SU-DHL-6 (cell line): ENCODE results near the gene ITGAE.
"Not testable (repeated sequence)": the region's sequence is repeated elsewhere in the genome, so short reads cannot be mapped to it uniquely, and the experiment has no call there.

Experiments used
- H2AFZ ChIP-seq: fragments of 200-600 bp; sonication (generic); 2 replicates; pipeline ENCODE4 v1.6.1; 2014; ENCODE audit warnings: low read depth, mild to moderate bottlenecking, moderate library complexity, mixed read lengths, antibody characterized with exemption, low read length; ENCODE audit not compliant: severe bottlenecking
- H3F3A ChIP-seq: fragments of 200-600 bp; shearing (Covaris generic); 2 replicates; pipeline ENCODE4 v1.6.0; 2016; ENCODE audit warnings: antibody characterized with exemption, mild to moderate bottlenecking; ENCODE audit not compliant: insufficient read depth
- H3K27ac ChIP-seq: fragments of 200-600 bp; sonication (generic); 2 replicates; pipeline ENCODE4 v1.5.1; 2016; ENCODE audit warnings: low read depth, mild to moderate bottlenecking, low read length, moderate library complexity, mixed read lengths
- H3K27me3 ChIP-seq: fragments of 200-600 bp; sonication (generic), shearing (Covaris generic); 2 replicates; pipeline ENCODE4 v1.6.0; 2014; ENCODE audit warnings: mild to moderate bottlenecking, low read length
- H3K36me3 ChIP-seq: fragments of 200-600 bp; sonication (generic); 2 replicates; pipeline ENCODE4 v1.6.1; 2014; ENCODE audit warnings: mild to moderate bottlenecking, low read length, mixed read lengths
- H3K4me2 ChIP-seq: fragments of 300-600, 200-600 bp; shearing (Covaris generic), sonication (generic); 2 replicates; pipeline ENCODE4 v1.6.0; 2014; ENCODE audit warnings: low read length, low read depth, mild to moderate bottlenecking; ENCODE audit not compliant: poor library complexity, severe bottlenecking
- H3K4me3 ChIP-seq: fragments of 200-600 bp; sonication (generic); 2 replicates; pipeline ENCODE4 v1.5.1; 2014; ENCODE audit warnings: antibody characterized with exemption, low read length, mild to moderate bottlenecking, mixed read lengths; ENCODE audit not compliant: insufficient read depth, poor library complexity, severe bottlenecking
- H3K79me2 ChIP-seq: fragments of 200-600 bp; sonication (generic); 2 replicates; pipeline ENCODE4 v1.6.1; 2014; ENCODE audit warnings: mild to moderate bottlenecking, low read length, moderate library complexity; ENCODE audit not compliant: insufficient read depth
- H3K9ac ChIP-seq: fragments of 200-600 bp; sonication (generic); 2 replicates; pipeline ENCODE4 v1.7.0; 2014; ENCODE audit warnings: mild to moderate bottlenecking, low read length
- H3K9me2 ChIP-seq: fragments of 200-600 bp; sonication (generic); replicated peaks from 2 replicates; pipeline ENCODE4 v1.6.1; 2014; ENCODE audit warnings: low read length; ENCODE audit not compliant: insufficient read depth
- H3K9me3 ChIP-seq: fragments of 200-600 bp; sonication (generic); 2 replicates; pipeline ENCODE4 v1.6.1; 2014; ENCODE audit warnings: low read length, mixed read lengths; ENCODE audit not compliant: insufficient read depth
- H4K20me1 ChIP-seq: fragments of 200-600 bp; sonication (generic); 2 replicates; pipeline ENCODE4 v1.6.1; 2014; ENCODE audit warnings: low read depth, mild to moderate bottlenecking, antibody characterized with exemption, low read length, moderate library complexity, mixed read lengths
- CTCF ChIP-seq: fragments of 200-600 bp; sonication (generic); IDR thresholded peaks from one replicate; pipeline ENCODE4 v1.5.1; 2017; ENCODE audit warnings: antibody characterized with exemption, mild to moderate bottlenecking, low read length, moderate library complexity; ENCODE audit not compliant: insufficient read depth, poor library complexity, severe bottlenecking
- EZH2phosphoT487 ChIP-seq: fragments of 200-600 bp; sonication (generic), shearing (Covaris generic); conservative IDR thresholded peaks from 2 replicates; pipeline ENCODE4 v1.6.1; 2018; ENCODE audit warnings: mild to moderate bottlenecking, antibody characterized with exemption, low read length, moderate library complexity, mixed read lengths

ITGAE gene

GRCh38 chr17:3729881-3730280, 71.1 kb downstream of the ITGAE start:
- no peaks in the 10 kb centered on the region for H3F3A ChIP-seq
- H3K79me2 ChIP-seq = peaks cover 29% of the 10 kb centered on the region
- no peak overlapping the region for H3K9ac ChIP-seq
- TF ChIP-seq EZH2phosphoT487 = no peak
- no peak for TF ChIP-seq CTCF
- no peak overlapping the region for H3K4me2 ChIP-seq
- H3K9me3 ChIP-seq = no peaks in the 10 kb centered on the region
- peaks cover 5% of the 10 kb centered on the region; the same call in 1 of the 2 replicates for H4K20me1 ChIP-seq
- no peaks in the 10 kb centered on the region for H3K27me3 ChIP-seq
- no peak overlapping the region for H3K27ac ChIP-seq
- no peak overlapping the region for H3K4me3 ChIP-seq
- peaks cover 7% of the 10 kb centered on the region; the same call in 1 of the 2 replicates for H3K36me3 ChIP-seq
- no peak overlapping the region for H2AFZ ChIP-seq
- H3K9me2 ChIP-seq = no peaks in the 10 kb centered on the region

GRCh38 chr17:3728099-3728498, 72.9 kb downstream of the ITGAE start:
- not testable (repeated sequence) for H3K9me2 ChIP-seq, H2AFZ ChIP-seq, H3K27me3 ChIP-seq, H3K9ac ChIP-seq, H3K9me3 ChIP-seq, H3K27ac ChIP-seq, H3F3A ChIP-seq, H4K20me1 ChIP-seq, H3K4me3 ChIP-seq, H3K36me3 ChIP-seq, H3K4me2 ChIP-seq
- peaks cover 45% of the 10 kb centered on the region for H3K79me2 ChIP-seq

- Histone ChIP-seq H3K9ac (no peak overlapping the region), H3K27ac (peak overlapping the region; percentile 9; the same call in 1 of the 2 replicates), H3K36me3 (peaks cover 7% of the 10 kb centered on the region; the same call in 1 of the 2 replicates), H3K4me2 (peak overlapping the region; percentile 83), H3F3A (no peaks in the 10 kb centered on the region), H3K9me3 (no peaks in the 10 kb centered on the region), H3K9me2 (no peaks in the 10 kb centered on the region), H2AFZ (no peak overlapping the region), H3K4me3 (no peak overlapping the region), H4K20me1 (peaks cover 5% of the 10 kb centered on the region; the same call in 1 of the 2 replicates), H3K79me2 (peaks cover 53% of the 10 kb centered on the region), H3K27me3 (no peaks in the 10 kb centered on the region)
- TF ChIP-seq EZH2phosphoT487 = no peak
- no peak for TF ChIP-seq CTCF
These were observed 73.9 kb downstream of the ITGAE start for GRCh38 chr17:3727041-3727440.

GRCh38 chr17:3724378-3725077, 76.5 kb downstream of the ITGAE start:
- Histone ChIP-seq H3K27me3 (no peaks in the 10 kb centered on the region), H3K4me3 (peak overlapping the region; percentile 79), H2AFZ (peak overlapping the region; percentile 80), H3K27ac (peak overlapping the region; percentile 19; the same call in 1 of the 2 replicates), H3K9me3 (no peaks in the 10 kb centered on the region), H3K9ac (peak overlapping the region; percentile 91), H3K36me3 (peaks cover 7% of the 10 kb centered on the region; the same call in 1 of the 2 replicates), H3K4me2 (peak overlapping the region; percentile 83), H3F3A (no peaks in the 10 kb centered on the region), H3K79me2 (peaks cover 53% of the 10 kb centered on the region), H3K9me2 (no peaks in the 10 kb centered on the region), H4K20me1 (peaks cover 5% of the 10 kb centered on the region; the same call in 1 of the 2 replicates)
- TF ChIP-seq CTCF (no peak), EZH2phosphoT487 (no peak)
